Neutrophil (primary cell): ENCODE data around the gene SLC17A8.
"Not testable (repeated sequence)": the region's sequence is repeated elsewhere in the genome, so short reads cannot be mapped to it uniquely, and the experiment has no call there.

Experiments used
- H3K27ac ChIP-seq: fragments of 200-600 bp; sonication (generic); 2 replicates; pipeline ENCODE4 v1.5.1; 2016; ENCODE audit warnings: mild to moderate bottlenecking, moderate library complexity
- H3K27me3 ChIP-seq: fragments of 200-600 bp; sonication (generic); 2 replicates; pipeline ENCODE4 v1.6.0; 2016; ENCODE audit warnings: mild to moderate bottlenecking
- H3K36me3 ChIP-seq: fragments of 200-600 bp; sonication (generic); 2 replicates; pipeline ENCODE4 v1.5.1; 2017
- H3K4me1 ChIP-seq, 2 experiments: fragments of 200-600 bp in 1 of 2; sonication (generic) in 1 of 2; 1 replicate in 1 of 2; 2 replicates in 1 of 2; pipeline versions ENCODE4 v1.5.1 to v1.6.1; 2013 to 2016; ENCODE audit warnings: low read depth in 1 of 2, low read length in 1 of 2, mild to moderate bottlenecking in 1 of 2, moderate library complexity in 1 of 2; ENCODE audit not compliant: control insufficient read depth in 1 of 2, insufficient read depth in 1 of 2
- H3K4me3 ChIP-seq, 2 experiments: fragments of 200-600 bp in 1 of 2; sonication (generic) in 1 of 2; 1 replicate in 1 of 2; 2 replicates in 1 of 2; pipeline ENCODE4 v1.5.1; 2013 to 2016; ENCODE audit warnings: low read depth in 1 of 2, low read length in 1 of 2, mild to moderate bottlenecking in 1 of 2, moderate library complexity in 1 of 2
- H3K9me3 ChIP-seq: fragments of 200-600 bp; sonication (generic); 2 replicates; pipeline ENCODE4 v1.5.1; 2016
- TF ChIP-seq, protein P1 (sequence below): fragments of 200-600 bp; sonication (generic); IDR thresholded peaks from 2 replicates; pipeline ENCODE4 v1.5.1; 2016; ENCODE audit warnings: antibody characterized with exemption

SLC17A8 gene

DNA sequence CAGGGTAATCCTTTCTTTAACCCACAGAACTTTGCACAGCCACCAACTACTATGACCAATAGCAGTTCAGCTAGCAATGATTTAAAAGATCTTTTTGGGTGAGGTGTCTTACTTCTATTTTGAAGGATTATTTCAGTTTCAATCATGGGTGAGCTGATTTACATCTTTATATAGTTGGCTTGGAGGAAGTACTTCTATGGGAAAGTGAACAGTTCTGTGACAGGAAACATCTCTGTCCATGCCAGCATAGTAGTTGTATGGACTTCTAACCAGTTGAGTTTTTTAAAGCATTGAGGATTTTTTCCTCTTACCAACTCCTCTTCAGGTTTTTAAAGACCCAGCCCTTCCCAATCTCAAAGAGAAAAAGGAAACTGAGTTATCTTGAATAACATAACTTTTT lies 17.8 kb upstream of the SLC17A8 start:
- Histone ChIP-seq H3K27ac (no peak overlapping the region), H3K9me3 (no peaks in the 10 kb centered on the region), H3K4me1 (no peaks in the 10 kb centered on the region), H3K27me3 (no peaks in the 10 kb centered on the region), H3K36me3 (peaks cover 66% of the 10 kb centered on the region), H3K4me3 (no peak overlapping the region)
- TF ChIP-seq, protein P1, sequence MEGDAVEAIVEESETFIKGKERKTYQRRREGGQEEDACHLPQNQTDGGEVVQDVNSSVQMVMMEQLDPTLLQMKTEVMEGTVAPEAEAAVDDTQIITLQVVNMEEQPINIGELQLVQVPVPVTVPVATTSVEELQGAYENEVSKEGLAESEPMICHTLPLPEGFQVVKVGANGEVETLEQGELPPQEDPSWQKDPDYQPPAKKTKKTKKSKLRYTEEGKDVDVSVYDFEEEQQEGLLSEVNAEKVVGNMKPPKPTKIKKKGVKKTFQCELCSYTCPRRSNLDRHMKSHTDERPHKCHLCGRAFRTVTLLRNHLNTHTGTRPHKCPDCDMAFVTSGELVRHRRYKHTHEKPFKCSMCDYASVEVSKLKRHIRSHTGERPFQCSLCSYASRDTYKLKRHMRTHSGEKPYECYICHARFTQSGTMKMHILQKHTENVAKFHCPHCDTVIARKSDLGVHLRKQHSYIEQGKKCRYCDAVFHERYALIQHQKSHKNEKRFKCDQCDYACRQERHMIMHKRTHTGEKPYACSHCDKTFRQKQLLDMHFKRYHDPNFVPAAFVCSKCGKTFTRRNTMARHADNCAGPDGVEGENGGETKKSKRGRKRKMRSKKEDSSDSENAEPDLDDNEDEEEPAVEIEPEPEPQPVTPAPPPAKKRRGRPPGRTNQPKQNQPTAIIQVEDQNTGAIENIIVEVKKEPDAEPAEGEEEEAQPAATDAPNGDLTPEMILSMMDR: no peak

DNA sequence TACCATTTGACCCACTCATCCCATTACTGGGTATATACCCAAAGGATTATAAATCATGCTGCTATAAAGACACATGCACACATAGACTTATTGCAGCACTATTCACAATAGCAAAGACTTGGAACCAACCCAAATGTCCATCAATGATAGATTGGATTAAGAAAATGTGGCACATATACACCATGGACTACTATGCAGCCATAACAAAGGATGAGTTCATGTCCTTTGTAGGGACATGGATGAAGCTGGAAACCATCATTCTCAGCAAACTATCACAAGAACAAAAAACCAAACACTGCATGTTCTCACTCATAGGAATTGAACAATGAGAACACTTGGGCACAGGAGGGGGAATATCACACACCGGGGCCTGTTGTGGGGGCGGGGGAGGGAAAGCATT lies 14.0 kb upstream of the SLC17A8 start:
- not testable (repeated sequence) for H3K4me3 ChIP-seq, H3K9me3 ChIP-seq, H3K4me1 ChIP-seq, H3K27me3 ChIP-seq, H3K27ac ChIP-seq
- peaks cover 27% of the 10 kb centered on the region for H3K36me3 ChIP-seq

DNA sequence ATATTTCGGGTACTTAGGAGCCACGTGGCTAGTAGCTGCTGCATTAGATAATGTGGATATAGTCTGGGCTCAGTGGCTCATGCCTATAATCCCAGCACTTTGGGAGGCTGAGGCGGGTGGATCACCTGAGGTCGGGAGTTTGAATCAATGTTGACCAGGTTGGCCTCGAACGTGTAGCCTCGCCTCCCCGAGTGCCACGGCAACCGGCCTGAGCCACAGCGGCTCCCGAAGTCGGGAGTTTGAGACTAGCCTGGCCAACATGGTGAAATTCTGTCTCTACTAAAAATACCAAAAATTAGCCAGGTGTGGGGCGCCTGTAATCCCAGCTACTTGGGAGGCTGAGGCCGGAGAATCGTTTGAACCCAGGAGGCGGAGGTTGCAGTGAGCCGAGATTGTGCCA lies 12.5 kb upstream of the SLC17A8 start:
- not testable (repeated sequence) for H3K27me3 ChIP-seq

DNA sequence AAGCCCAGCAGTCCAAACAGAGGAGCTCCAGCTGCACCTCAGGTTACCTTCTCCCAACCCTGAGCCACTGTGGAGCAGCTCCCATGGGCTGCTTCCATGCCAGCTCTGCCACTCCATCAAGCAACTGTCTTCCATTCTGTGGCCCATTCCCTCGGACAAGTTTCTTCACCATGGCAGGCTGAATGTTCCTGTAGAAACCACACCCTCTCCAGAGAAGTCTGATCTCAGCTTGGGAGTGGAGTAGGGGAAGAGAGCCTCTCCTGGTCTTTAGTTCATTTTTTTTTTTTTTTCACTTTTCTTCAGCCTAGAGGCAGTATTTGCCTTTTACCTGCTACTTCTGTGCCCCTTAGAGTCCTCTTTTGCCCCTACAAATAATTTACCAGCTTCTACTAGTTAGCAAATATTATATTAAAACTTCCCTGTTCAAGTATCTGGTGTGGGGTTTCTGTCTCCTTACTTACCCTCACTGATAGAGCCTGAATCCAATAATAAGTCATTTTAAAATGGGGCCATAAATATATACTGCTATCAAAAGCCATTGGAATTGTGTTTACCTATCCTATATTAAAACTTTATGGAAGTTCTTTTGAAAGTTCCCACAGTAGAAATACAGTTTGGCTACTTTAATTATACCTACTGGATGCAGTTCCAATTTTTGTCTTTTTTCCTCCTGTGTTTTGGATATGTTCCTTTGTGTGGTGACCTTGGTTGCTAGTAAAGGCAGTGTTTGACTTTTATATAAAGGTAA lies 11.7 kb upstream of the SLC17A8 start:
- H3K4me1 ChIP-seq: no peaks in the 10 kb centered on the region
- TF ChIP-seq, protein P1: no peak
- H3K36me3 ChIP-seq: peaks cover 4% of the 10 kb centered on the region
- H3K27me3 ChIP-seq: no peaks in the 10 kb centered on the region
- no peak overlapping the region for H3K4me3 ChIP-seq
- no peak overlapping the region for H3K27ac ChIP-seq
- H3K9me3 ChIP-seq: no peaks in the 10 kb centered on the region

More for the DNA sequence above, 12.5 kb upstream of the SLC17A8 start:
- H3K27ac ChIP-seq, H3K4me3 ChIP-seq, H3K9me3 ChIP-seq, H3K4me1 ChIP-seq: not testable (repeated sequence)
- peaks cover 13% of the 10 kb centered on the region for H3K36me3 ChIP-seq

DNA sequence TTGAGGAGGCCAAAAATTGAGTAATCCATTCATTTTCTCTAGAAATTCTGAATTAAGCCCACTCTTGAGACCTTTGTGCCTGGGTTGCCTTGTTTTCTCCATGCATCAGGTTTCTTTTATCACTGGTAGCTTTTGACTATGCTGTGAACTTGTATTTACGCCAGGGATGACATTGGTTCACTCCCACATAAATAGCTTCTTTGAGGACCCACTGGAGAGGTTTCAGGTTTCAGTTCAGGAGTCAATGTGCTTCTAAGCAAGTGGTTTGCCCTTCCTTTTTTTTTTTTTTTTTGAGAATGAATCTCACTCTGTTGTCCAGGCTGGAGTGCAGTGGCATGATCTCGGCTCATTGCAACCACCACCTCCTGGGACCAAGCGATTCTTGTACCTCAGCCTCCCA lies 10.2 kb upstream of the SLC17A8 start:
- no peak overlapping the region for H3K4me3 ChIP-seq
- H3K27me3 ChIP-seq: no peaks in the 10 kb centered on the region
- TF ChIP-seq, protein P1: no peak
- H3K27ac ChIP-seq: no peak overlapping the region
- H3K36me3 ChIP-seq: no peaks in the 10 kb centered on the region
- H3K4me1 ChIP-seq: no peaks in the 10 kb centered on the region
- no peaks in the 10 kb centered on the region for H3K9me3 ChIP-seq

DNA sequence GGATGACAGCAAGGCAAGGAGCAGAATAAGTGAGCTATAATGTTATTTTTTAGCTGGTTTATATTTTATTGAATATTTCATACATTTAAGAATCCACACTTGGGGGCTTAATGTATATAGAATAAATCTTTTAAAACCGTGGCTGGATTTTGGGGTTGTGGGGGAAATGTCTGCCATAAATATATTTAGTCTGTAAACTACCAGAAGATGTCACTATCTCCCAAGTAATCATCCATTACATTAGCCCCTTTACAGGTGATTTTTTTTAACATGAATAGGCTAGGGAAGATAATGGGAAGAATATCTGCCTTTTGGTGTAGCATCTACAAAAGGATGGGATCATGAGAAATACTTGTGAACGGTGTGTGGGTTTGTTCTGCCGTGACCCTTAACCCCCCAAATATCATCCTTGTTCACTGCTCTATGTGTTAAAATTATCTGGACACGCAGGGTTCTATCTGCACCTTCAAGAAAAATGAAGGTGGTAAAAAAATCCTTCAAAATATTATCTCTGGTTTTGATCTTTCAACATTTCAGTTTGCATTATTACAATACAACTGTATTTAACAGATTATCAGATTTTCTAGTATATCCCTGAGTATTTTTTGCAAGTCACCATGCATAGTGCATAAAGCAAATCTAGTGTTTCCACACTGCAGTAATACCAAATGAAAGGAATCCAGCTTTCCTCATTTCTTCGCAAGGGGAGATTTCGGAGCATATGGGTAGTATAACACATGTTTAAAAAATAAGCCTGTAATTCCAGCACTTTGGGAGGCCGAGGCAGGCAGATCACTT lies 8.0 kb upstream of the SLC17A8 start:
- TF ChIP-seq, protein P1: no peak
- Histone ChIP-seq H3K4me3 (no peak overlapping the region), H3K9me3 (no peaks in the 10 kb centered on the region), H3K4me1 (no peaks in the 10 kb centered on the region), H3K36me3 (no peaks in the 10 kb centered on the region), H3K27me3 (peaks cover 4% of the 10 kb centered on the region), H3K27ac (no peak overlapping the region)
